Stomach smooth muscle (tissue), 2 donors: Measurements from ENCODE around the gene UGT8.
"Not testable (repeated sequence)": the region's sequence is repeated elsewhere in the genome, so short reads cannot be mapped to it uniquely, and the experiment has no call there.

Experiments
- H3K27ac ChIP-seq: one replicate; pipeline ENCODE4 v1.7.0; 2013; ENCODE audit warnings: mild to moderate bottlenecking, low read length, inconsistent platforms
- H3K27me3 ChIP-seq, 2 donors: one replicate each; pipeline ENCODE4 v1.7.0; 2013; ENCODE audit warnings: low read length in 2 of 2; ENCODE audit not compliant: insufficient read depth in 2 of 2, control insufficient read depth in 1 of 2
- H3K36me3 ChIP-seq, 2 donors: one replicate each; pipeline ENCODE4 v1.7.0; 2013; ENCODE audit warnings: low read length in 2 of 2; ENCODE audit not compliant: control insufficient read depth in 2 of 2, insufficient read depth in 2 of 2
- H3K4me1 ChIP-seq: one replicate; pipeline ENCODE4 v1.7.0; 2013; ENCODE audit warnings: low read length; ENCODE audit not compliant: control insufficient read depth, insufficient read depth
- H3K4me3 ChIP-seq, 2 donors: one replicate each; pipeline ENCODE4 v1.7.0; 2013; ENCODE audit warnings: low read length in 2 of 2
- H3K9ac ChIP-seq, 2 donors: one replicate each; pipeline ENCODE4 v1.7.0; 2013; ENCODE audit warnings: low read length in 2 of 2, mild to moderate bottlenecking in 1 of 2
- H3K9me3 ChIP-seq, 2 donors: one replicate each; pipeline ENCODE4 v1.7.0; 2013; ENCODE audit warnings: low read length in 2 of 2; ENCODE audit not compliant: control insufficient read depth in 2 of 2
- donor health status: healthy.
- donor health status: Pancreatic carcinoma.

UGT8 gene

GRCh38 chr4:114606245-114606644, 7.6 kb downstream of the UGT8 start:
- no peaks in the 10 kb centered on the region for H3K4me1 ChIP-seq
- no peaks in the 10 kb centered on the region for H3K9me3 ChIP-seq
- H3K27me3 ChIP-seq, result no peaks in the 10 kb centered on the region
- no peak overlapping the region for H3K9ac ChIP-seq
- H3K36me3 ChIP-seq, result no peaks in the 10 kb centered on the region
- no peak overlapping the region for H3K4me3 ChIP-seq
- no peak overlapping the region for H3K27ac ChIP-seq

GRCh38 chr4:114607056-114607455, 8.4 kb downstream of the UGT8 start:
- no peak overlapping the region for H3K27ac ChIP-seq
- H3K9ac ChIP-seq, result no peak overlapping the region
- H3K4me3 ChIP-seq, result no peak overlapping the region
- no peaks in the 10 kb centered on the region for H3K9me3 ChIP-seq
- H3K27me3 ChIP-seq, result no peaks in the 10 kb centered on the region
- no peaks in the 10 kb centered on the region for H3K4me1 ChIP-seq
- no peaks in the 10 kb centered on the region for H3K36me3 ChIP-seq

- no peak overlapping the region for H3K4me3 ChIP-seq
- no peak overlapping the region for H3K9ac ChIP-seq
- no peak overlapping the region for H3K27ac ChIP-seq
- H3K36me3 ChIP-seq, result no peaks in the 10 kb centered on the region
- H3K27me3 ChIP-seq, result no peaks in the 10 kb centered on the region
- no peaks in the 10 kb centered on the region for H3K9me3 ChIP-seq
- H3K4me1 ChIP-seq, result no peaks in the 10 kb centered on the region
These were observed 15.0 kb downstream of the UGT8 start for GRCh38 chr4:114613560-114613959.

- no peaks in the 10 kb centered on the region for H3K27me3 ChIP-seq
- H3K27ac ChIP-seq, result no peak overlapping the region
- H3K4me3 ChIP-seq, result no peak overlapping the region
- no peak overlapping the region for H3K9ac ChIP-seq
- no peaks in the 10 kb centered on the region for H3K36me3 ChIP-seq
- no peaks in the 10 kb centered on the region for H3K9me3 ChIP-seq
- H3K4me1 ChIP-seq, result no peaks in the 10 kb centered on the region
These were observed 16.8 kb downstream of the UGT8 start for GRCh38 chr4:114615435-114615834.

- not testable (repeated sequence) for H3K4me1 ChIP-seq, H3K36me3 ChIP-seq, H3K27me3 ChIP-seq, H3K9me3 ChIP-seq, H3K27ac ChIP-seq, H3K4me3 ChIP-seq, H3K9ac ChIP-seq
These were observed 17.4 kb downstream of the UGT8 start for GRCh38 chr4:114616036-114616435.

- Histone ChIP-seq H3K4me3 (no peak overlapping the region), H3K36me3 (no peaks in the 10 kb centered on the region), H3K27me3 (no peaks in the 10 kb centered on the region), H3K9me3 (no peaks in the 10 kb centered on the region), H3K4me1 (no peaks in the 10 kb centered on the region), H3K27ac (no peak overlapping the region), H3K9ac (no peak overlapping the region)
These were observed 27.6 kb downstream of the UGT8 start for GRCh38 chr4:114626196-114626595.

- Histone ChIP-seq H3K9me3 (no peaks in the 10 kb centered on the region), H3K27me3 (no peaks in the 10 kb centered on the region), H3K9ac (no peak overlapping the region), H3K36me3 (no peaks in the 10 kb centered on the region), H3K4me1 (no peaks in the 10 kb centered on the region), H3K27ac (no peak overlapping the region), H3K4me3 (no peak overlapping the region)
These were observed 37.8 kb downstream of the UGT8 start for GRCh38 chr4:114636192-114636935.

- no peak overlapping the region for H3K27ac ChIP-seq
These were observed 43.7 kb downstream of the UGT8 start for GRCh38 chr4:114642173-114642780.

GRCh38 chr4:114649908-114650307, 51.3 kb downstream of the UGT8 start:
- Histone ChIP-seq H3K9me3 (no peaks in the 10 kb centered on the region), H3K9ac (no peak overlapping the region), H3K27me3 (no peaks in the 10 kb centered on the region), H3K27ac (no peak overlapping the region), H3K4me3 (no peak overlapping the region), H3K36me3 (no peaks in the 10 kb centered on the region), H3K4me1 (no peaks in the 10 kb centered on the region)

More at GRCh38 chr4:114642173-114642780, 43.7 kb downstream of the UGT8 start:
- Histone ChIP-seq H3K36me3 (no peaks in the 10 kb centered on the region), H3K9ac (no peak overlapping the region), H3K4me1 (no peaks in the 10 kb centered on the region), H3K4me3 (no peak overlapping the region), H3K27me3 (no peaks in the 10 kb centered on the region), H3K9me3 (no peaks in the 10 kb centered on the region)

GRCh38 chr4:114653675-114654074, 55.1 kb downstream of the UGT8 start:
- Histone ChIP-seq H3K9ac (no peak overlapping the region), H3K4me3 (no peak overlapping the region), H3K4me1 (no peaks in the 10 kb centered on the region), H3K36me3 (no peaks in the 10 kb centered on the region), H3K9me3 (no peaks in the 10 kb centered on the region), H3K27ac (no peak overlapping the region), H3K27me3 (no peaks in the 10 kb centered on the region)

- no peaks in the 10 kb centered on the region for H3K9me3 ChIP-seq
- H3K27me3 ChIP-seq, result no peaks in the 10 kb centered on the region
- no peaks in the 10 kb centered on the region for H3K36me3 ChIP-seq
- no peak overlapping the region for H3K4me3 ChIP-seq
- no peak overlapping the region for H3K27ac ChIP-seq
- no peaks in the 10 kb centered on the region for H3K4me1 ChIP-seq
- no peak overlapping the region for H3K9ac ChIP-seq
These were observed 56.0 kb downstream of the UGT8 start for GRCh38 chr4:114654592-114654991.
